Mesendoderm (in vitro differentiated cells): ENCODE measurements around the gene SLC36A1.

Source experiments
- DNase-seq: peaks from one replicate; pipeline ENCODE4 v3.0.0; 2013
- H2AK5ac ChIP-seq: 2 replicates; pipeline ENCODE4 v1.6.1; 2013; ENCODE audit warnings: low read length, inconsistent platforms
- H2BK120ac ChIP-seq: 2 replicates; pipeline ENCODE4 v1.6.1; 2013; ENCODE audit warnings: low read depth, mild to moderate bottlenecking, low read length, moderate library complexity, mixed read lengths
- H2BK15ac ChIP-seq: replicated peaks from 2 replicates; pipeline ENCODE4 v1.6.1; 2013; ENCODE audit warnings: low read depth, mild to moderate bottlenecking, moderate library complexity
- H2BK5ac ChIP-seq: 2 replicates; pipeline ENCODE4 v1.6.1; 2013; ENCODE audit warnings: low read length, inconsistent platforms
- H3K18ac ChIP-seq: 2 replicates; pipeline ENCODE4 v1.6.1; 2013; ENCODE audit warnings: mild to moderate bottlenecking, low read length, mixed read lengths
- H3K23ac ChIP-seq: one replicate; pipeline ENCODE4 v1.6.1; 2013; ENCODE audit warnings: low read length
- H3K27ac ChIP-seq: 2 replicates; pipeline ENCODE4 v1.5.1; 2013; ENCODE audit warnings: low read depth, mild to moderate bottlenecking, inconsistent platforms, low read length, moderate library complexity
- H3K27me3 ChIP-seq: 2 replicates; pipeline ENCODE4 v1.6.1; 2013; ENCODE audit warnings: low read length, control low read depth, mild to moderate bottlenecking, inconsistent platforms; ENCODE audit not compliant: insufficient read depth, poor library complexity
- H3K36me3 ChIP-seq: 2 replicates; pipeline ENCODE4 v1.6.1; 2013; ENCODE audit warnings: low read length, inconsistent platforms; ENCODE audit not compliant: control insufficient read depth, insufficient read depth
- H3K4ac ChIP-seq: one replicate; pipeline ENCODE4 v1.6.1; 2013; ENCODE audit warnings: low read depth, mild to moderate bottlenecking, low read length, moderate library complexity
- H3K4me1 ChIP-seq: 2 replicates; pipeline ENCODE4 v1.6.1; 2013; ENCODE audit warnings: low read depth, low read length, inconsistent platforms; ENCODE audit not compliant: control insufficient read depth
- H3K4me2 ChIP-seq: 2 replicates; pipeline ENCODE4 v1.6.1; 2013; ENCODE audit warnings: low read length
- H3K4me3 ChIP-seq: 2 replicates; pipeline ENCODE4 v1.5.1; 2013; ENCODE audit warnings: mild to moderate bottlenecking, low read length
- H3K56ac ChIP-seq: one replicate; pipeline ENCODE4 v1.6.1; 2013; ENCODE audit warnings: low read length
- H3K79me1 ChIP-seq: 2 replicates; pipeline ENCODE4 v1.6.1; 2013; ENCODE audit warnings: low read length, inconsistent platforms
- H3K79me2 ChIP-seq: 2 replicates; pipeline ENCODE4 v1.6.1; 2013; ENCODE audit warnings: mild to moderate bottlenecking, low read length; ENCODE audit not compliant: control insufficient read depth, insufficient read depth
- H3K9ac ChIP-seq: 2 replicates; pipeline ENCODE4 v1.6.1; 2013; ENCODE audit warnings: low read length, inconsistent platforms
- H4K5ac ChIP-seq: one replicate; pipeline ENCODE4 v1.6.1; 2013; ENCODE audit warnings: low read length
- H4K8ac ChIP-seq: one replicate; pipeline ENCODE4 v1.6.1; 2013; ENCODE audit warnings: low read depth, mild to moderate bottlenecking, control low read depth, low read length, moderate library complexity
- WGBS: extraction: QIAGEN DNeasy Blood & Tissue Kit; methylation state at CpG from one replicate; pipeline ENCODE4 v1.1.7; 2013; ENCODE audit warnings: low lambda C conversion rate, missing lambda C conversion rate; ENCODE audit not compliant: insufficient coverage; ENCODE audit errors: extremely low coverage; 5-methylcytosine and 5-hydroxymethylcytosine counted together

SLC36A1 gene

DNA sequence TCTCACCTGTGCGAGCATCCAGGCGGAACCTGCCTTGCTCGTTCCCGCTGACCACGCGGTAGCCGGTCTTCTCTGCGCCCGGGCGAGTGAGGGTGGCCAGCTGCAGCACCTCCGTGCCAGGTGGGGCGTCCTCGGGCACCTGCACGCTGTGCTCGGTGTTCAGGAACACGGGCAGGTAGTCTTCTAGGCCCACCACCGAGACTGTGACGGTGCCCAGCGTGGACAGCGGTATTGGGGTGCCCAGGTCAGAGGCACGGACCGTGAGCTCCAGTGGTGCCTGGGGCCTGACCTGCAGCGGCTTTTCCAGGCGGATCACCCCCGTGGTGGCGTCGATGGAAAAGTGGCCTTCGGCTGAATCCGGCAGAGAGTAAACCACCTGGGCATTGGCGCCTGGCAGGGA is 84.2 kb downstream of the SLC36A1 start:
- Histone ChIP-seq H3K56ac (no peak overlapping the region), H3K9ac (no peak overlapping the region), H3K36me3 (no peaks in the 10 kb centered on the region), H3K4me2 (no peak overlapping the region), H3K79me1 (no peaks in the 10 kb centered on the region), H2AK5ac (no peak overlapping the region), H3K4me1 (no peaks in the 10 kb centered on the region), H4K5ac (no peak overlapping the region), H2BK120ac (no peak overlapping the region), H4K8ac (no peak overlapping the region), H3K4ac (no peak overlapping the region), H3K27me3 (no peaks in the 10 kb centered on the region), H3K23ac (no peak overlapping the region), H2BK15ac (no peak overlapping the region), H3K4me3 (no peak overlapping the region), H3K27ac (no peak overlapping the region), H3K18ac (no peak overlapping the region), H3K79me2 (no peaks in the 10 kb centered on the region), H2BK5ac (no peak overlapping the region)
- WGBS, result no CpG with 5 or more reads among the region's 30 CpGs
- DNase-seq, result no peak

DNA sequence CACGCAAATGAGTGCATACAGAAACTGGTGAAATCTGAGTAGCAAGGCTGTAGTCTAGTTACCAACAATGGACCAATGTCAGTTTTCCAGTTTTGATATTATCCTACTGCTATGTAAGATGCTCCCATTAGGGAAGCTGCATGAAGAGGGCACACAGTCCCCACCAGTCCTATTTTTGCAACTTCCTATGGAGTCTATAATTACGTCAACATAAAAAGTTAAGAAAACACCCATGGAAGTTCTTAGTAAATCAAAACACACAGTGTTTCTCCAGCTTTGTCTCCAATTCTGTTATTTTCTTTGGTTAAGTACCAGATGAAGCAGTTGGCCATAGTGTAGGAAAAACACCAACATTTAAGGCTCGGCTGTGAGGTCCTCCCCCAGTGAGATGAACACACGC is 85.0 kb downstream of the SLC36A1 start:
- H2AK5ac ChIP-seq, result no peak overlapping the region
- H3K18ac ChIP-seq, result no peak overlapping the region
- H2BK15ac ChIP-seq, result no peak overlapping the region
- no peaks in the 10 kb centered on the region for H3K79me2 ChIP-seq
- no peak overlapping the region for H3K4me3 ChIP-seq
- no peak overlapping the region for H2BK5ac ChIP-seq
- H3K36me3 ChIP-seq, result no peaks in the 10 kb centered on the region
- WGBS, result no CpG with 5 or more reads among the region's 4 CpGs
- no peak overlapping the region for H3K27ac ChIP-seq
- H3K4me2 ChIP-seq, result no peak overlapping the region
- H3K23ac ChIP-seq, result no peak overlapping the region
- no peak overlapping the region for H4K8ac ChIP-seq
- no peaks in the 10 kb centered on the region for H3K79me1 ChIP-seq
- H3K4ac ChIP-seq, result no peak overlapping the region
- H2BK120ac ChIP-seq, result no peak overlapping the region
- H3K4me1 ChIP-seq, result no peaks in the 10 kb centered on the region
- no peak for DNase-seq
- H3K27me3 ChIP-seq, result no peaks in the 10 kb centered on the region
- no peak overlapping the region for H4K5ac ChIP-seq
- no peak overlapping the region for H3K56ac ChIP-seq
- no peak overlapping the region for H3K9ac ChIP-seq

DNA sequence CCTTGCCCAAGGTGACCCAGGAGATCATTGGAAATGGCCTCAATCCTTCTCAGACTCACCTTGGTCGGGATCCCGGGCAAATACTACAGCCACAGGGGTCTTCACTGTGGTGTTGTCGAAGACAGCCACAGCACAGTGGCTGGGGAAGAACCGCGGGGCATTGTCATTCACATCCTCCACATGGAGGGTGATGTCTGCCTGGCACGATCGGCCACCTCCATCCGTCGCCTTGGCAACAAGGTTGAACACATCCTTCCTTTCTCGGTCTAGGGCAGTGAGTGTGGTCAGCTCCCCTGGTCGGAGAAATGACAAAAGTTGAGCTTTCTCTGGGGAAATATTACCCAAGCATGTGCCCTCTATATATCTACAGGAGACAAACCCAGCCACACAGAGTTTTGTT is 86.9 kb downstream of the SLC36A1 start:
- H2BK5ac ChIP-seq, result no peak overlapping the region
- no peak overlapping the region for H2BK15ac ChIP-seq
- peak; percentile 19 for DNase-seq
- H3K23ac ChIP-seq, result no peak overlapping the region
- no peak overlapping the region for H4K5ac ChIP-seq
- H3K4me1 ChIP-seq, result no peaks in the 10 kb centered on the region
- no peaks in the 10 kb centered on the region for H3K79me2 ChIP-seq
- H4K8ac ChIP-seq, result no peak overlapping the region
- no peak overlapping the region for H3K4me3 ChIP-seq
- no peak overlapping the region for H3K56ac ChIP-seq
- H3K27me3 ChIP-seq, result no peaks in the 10 kb centered on the region
- H3K9ac ChIP-seq, result no peak overlapping the region
- H3K4me2 ChIP-seq, result no peak overlapping the region
- no peak overlapping the region for H2AK5ac ChIP-seq
- no peak overlapping the region for H2BK120ac ChIP-seq
- no peaks in the 10 kb centered on the region for H3K36me3 ChIP-seq
- H3K18ac ChIP-seq, result no peak overlapping the region
- H3K79me1 ChIP-seq, result no peaks in the 10 kb centered on the region
- WGBS, result no CpG with 5 or more reads among the region's 11 CpGs
- H3K27ac ChIP-seq, result no peak overlapping the region
- H3K4ac ChIP-seq, result no peak overlapping the region

DNA sequence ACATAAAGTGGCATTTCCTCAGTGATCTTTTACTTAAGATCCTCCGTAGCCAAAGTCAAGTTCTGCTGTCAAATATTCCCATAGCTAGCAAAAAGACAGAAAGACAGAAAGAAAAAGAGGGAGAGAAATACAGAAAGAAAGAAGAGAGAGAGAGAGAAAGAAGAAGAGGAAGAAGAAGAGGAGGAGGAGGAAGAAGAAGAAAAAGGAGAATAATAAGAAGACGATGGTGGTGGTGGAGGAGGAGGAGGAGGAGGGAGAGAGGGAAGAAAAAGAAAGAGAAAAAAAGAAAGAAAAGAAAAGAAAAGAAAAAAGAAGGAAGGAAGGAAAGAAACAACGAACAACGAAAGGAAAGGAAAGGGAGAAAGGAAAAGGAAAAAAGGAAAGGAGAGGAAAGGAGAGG is 89.6 kb downstream of the SLC36A1 start:
- no peaks in the 10 kb centered on the region for H3K79me2 ChIP-seq
- WGBS, result 100% methylated on average over 1 of the region's 4 CpGs
- no peaks in the 10 kb centered on the region for H3K79me1 ChIP-seq
- DNase-seq, result no peak
- H4K8ac ChIP-seq, result no peak overlapping the region
- no peak overlapping the region for H3K4me2 ChIP-seq
- H3K56ac ChIP-seq, result no peak overlapping the region
- H3K4me1 ChIP-seq, result no peaks in the 10 kb centered on the region
- no peak overlapping the region for H3K4me3 ChIP-seq
- no peak overlapping the region for H2BK15ac ChIP-seq
- no peak overlapping the region for H2BK5ac ChIP-seq
- H3K9ac ChIP-seq, result no peak overlapping the region
- H2AK5ac ChIP-seq, result no peak overlapping the region
- H3K27ac ChIP-seq, result no peak overlapping the region
- no peak overlapping the region for H4K5ac ChIP-seq
- H3K23ac ChIP-seq, result no peak overlapping the region
- H3K27me3 ChIP-seq, result no peaks in the 10 kb centered on the region
- H2BK120ac ChIP-seq, result no peak overlapping the region
- H3K18ac ChIP-seq, result no peak overlapping the region
- no peak overlapping the region for H3K4ac ChIP-seq
- H3K36me3 ChIP-seq, result no peaks in the 10 kb centered on the region

DNA sequence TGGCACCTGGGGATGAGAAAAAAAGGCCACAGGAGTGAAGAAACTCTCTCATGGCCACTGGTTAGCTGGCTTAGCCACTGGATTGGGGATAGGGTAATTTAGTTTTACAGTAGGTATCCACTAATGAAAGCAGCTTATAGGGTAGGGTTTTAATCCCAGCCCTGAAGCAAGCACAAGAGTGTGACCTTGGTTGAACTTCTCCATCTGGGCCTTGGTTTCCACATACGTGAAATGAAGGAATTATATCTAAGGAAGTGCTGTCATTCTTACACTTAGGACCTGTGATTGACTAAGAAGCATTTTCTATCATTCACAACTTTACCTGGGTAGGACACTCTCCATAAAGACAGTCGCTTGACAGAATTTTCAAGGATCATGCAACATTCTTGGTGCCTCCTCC is 94.2 kb downstream of the SLC36A1 start:
- Histone ChIP-seq H2BK120ac (no peak overlapping the region), H2AK5ac (no peak overlapping the region), H3K23ac (no peak overlapping the region), H3K9ac (no peak overlapping the region), H3K4me3 (no peak overlapping the region), H3K27ac (no peak overlapping the region), H2BK15ac (no peak overlapping the region), H3K79me1 (no peaks in the 10 kb centered on the region), H3K4me1 (no peaks in the 10 kb centered on the region), H4K8ac (no peak overlapping the region), H3K36me3 (no peaks in the 10 kb centered on the region), H3K4ac (no peak overlapping the region), H3K79me2 (no peaks in the 10 kb centered on the region), H3K27me3 (no peaks in the 10 kb centered on the region), H3K56ac (no peak overlapping the region), H2BK5ac (no peak overlapping the region), H3K4me2 (no peak overlapping the region), H4K5ac (no peak overlapping the region), H3K18ac (no peak overlapping the region)
- no CpG with 5 or more reads among the region's 2 CpGs for WGBS
- DNase-seq, result no peak
